SIG-M5 treated with dmso at 0.1 percent for 504 hours (cell line): ENCODE measurements around the gene ARFGEF2.
"Not testable (repeated sequence)": the region's sequence is repeated elsewhere in the genome, so short reads cannot be mapped to it uniquely, and the experiment has no call there.

Experiments
- DNase-seq: peaks from one replicate; lab custom pipeline; 2025; ENCODE audit not compliant: unreplicated experiment; lab: John Stamatoyannopoulos, UW

ARFGEF2 gene

DNA sequence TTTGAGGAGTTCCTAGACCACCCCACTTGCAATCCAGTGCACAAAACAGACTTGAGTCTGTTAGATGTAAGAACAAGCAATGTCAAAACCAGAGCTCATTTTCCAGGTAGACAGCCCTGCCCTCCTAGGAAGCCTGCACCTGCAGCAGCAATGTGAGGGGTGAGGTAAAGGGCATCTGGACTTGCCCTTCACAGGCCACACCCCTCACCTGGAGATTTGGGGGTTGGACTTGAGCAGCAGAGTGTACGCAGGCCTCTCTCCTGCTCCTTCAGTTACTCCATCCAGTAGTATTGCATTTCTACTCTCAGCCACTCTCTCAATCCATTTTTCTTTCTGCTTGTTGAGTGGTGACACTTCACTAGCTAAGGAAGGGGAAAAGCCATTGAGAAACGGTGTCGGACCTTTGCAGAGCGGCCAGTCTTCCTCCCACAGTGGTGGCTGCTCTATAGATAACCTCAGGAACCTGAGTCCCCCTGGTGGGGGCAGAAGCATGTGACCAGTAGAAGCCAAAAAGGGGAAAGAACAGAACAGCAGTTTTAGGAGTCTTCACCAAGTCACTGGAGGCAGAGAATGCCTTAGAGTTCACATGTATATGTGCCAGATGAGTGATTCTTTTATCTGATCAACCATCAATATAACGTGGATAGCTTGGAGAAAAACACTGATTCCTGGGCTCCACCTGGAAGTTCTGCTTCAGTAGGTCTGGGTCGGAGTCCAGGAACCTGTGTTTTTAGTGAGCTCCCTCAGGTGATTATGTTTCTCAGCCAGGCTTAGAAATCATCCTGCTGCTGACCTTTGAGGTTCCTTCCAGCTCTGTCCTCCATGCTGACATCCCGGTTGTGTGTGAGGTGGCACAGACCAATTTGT is 28.0 kb downstream of the ARFGEF2 start:
- no peak for DNase-seq

DNA sequence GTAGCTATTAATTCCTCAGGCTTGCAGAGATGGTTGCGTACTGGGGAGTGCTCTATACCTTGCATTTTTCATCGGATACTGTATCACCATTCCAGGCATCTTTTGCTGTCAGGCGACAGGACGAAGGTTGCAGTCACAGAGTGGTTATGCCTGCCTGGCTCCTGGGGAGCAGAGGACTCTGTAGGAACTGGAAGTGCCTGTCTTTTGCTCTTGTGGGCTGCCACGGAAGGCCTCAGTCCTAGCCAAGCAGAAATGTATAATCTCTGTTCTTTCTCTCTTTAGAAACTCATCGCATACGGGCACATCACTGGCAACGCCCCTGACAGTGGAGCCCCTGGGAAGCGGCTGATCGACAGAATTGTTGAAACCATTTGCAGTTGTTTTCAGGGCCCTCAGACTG is 29.5 kb downstream of the ARFGEF2 start:
- DNase-seq, result no peak

DNA sequence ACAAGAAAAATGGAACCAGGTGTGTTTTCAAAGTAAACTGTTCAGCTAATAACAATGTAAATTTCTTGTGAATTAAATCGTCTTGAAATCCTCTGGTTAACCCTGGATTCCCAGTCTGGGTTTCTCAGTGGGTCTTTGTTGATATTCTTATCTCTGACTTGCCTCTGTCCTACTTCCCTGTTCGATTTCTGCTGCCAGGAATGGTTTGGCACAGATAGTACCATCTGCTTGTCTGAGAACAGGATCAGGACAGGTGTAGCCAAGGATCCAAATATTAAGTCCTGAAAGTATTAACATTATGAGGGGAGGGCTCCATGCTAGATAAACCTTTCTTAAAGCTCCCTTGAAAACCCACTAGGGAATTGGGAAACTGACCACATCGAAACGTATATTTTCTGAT is 30.1 kb downstream of the ARFGEF2 start:
- DNase-seq, result no peak

DNA sequence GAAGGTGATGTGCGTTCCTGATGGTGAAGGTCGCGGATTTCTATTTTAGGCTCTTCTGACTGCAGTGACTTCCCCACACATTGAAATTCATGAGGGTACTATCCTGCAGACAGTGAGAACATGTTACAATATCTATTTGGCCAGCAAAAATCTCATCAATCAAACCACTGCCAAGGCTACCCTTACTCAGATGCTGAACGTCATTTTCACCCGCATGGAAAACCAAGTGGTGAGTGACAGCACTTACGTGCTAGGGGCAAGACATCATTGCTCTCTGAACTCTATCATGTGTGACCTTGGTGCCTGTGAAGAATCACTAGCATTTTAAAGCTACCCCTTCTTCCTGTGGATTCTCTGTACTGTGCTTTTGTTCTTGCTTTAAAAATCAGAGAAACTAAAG is 31.1 kb downstream of the ARFGEF2 start:
- no peak for DNase-seq

DNA sequence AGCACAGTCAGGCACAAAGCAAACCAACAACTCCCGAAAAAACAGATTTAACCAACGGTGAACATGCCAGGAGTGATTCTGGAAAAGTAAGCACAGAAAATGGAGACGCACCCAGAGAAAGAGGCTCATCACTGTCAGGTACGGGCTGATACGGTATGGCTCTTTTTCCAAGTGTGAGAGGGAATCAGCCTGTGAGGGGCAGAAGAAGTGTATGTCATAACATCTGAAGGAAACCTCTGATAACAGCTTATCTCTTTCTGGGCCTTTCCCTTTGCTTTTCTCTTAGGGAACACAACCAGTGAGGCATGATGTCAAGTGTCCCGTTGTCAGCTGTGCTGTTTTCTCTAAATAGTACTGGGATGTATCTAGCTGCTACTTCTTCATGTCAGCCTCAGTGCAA is 32.1 kb downstream of the ARFGEF2 start:
- no peak for DNase-seq

DNA sequence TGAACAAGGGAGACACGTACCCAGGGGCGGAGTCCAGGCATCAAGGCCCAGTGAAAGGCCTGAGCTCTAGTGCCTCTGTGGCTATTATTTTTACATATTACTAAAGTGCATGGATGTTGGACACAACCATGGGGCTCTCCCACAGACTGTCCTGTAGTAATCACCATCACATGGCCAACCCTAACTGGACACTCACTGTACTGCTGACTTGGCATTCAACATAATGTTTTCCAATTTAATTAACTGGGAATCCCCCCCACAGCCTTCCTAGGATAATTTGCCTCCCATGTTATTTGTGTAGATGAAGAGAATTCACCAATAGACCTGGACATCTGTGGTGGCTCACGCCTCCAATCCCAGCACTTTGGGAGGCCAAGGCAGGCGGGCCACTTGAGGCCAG is 34.5 kb downstream of the ARFGEF2 start:
- DNase-seq, result no peak

DNA sequence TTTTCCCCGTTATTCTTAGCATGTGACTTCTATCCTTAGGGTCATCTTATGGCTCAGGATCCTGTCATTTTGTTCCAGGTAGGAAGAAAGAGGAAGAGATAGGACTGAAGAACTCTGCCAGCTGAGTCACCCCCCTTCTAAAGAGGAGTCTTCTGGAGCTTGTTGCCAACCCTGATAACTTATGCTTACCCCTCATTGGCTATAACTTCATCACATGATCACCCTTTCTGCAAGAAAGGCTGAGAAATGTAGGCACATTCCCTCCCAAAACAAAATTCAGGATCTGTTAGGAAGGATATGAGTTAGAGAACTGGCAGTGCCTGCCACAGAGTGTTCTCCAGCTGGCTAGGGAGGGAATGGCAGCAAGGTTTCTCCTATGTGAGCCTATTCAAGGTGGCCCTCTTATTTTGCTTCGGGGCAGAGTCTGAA is 35.6 kb downstream of the ARFGEF2 start:
- no peak for DNase-seq

DNA sequence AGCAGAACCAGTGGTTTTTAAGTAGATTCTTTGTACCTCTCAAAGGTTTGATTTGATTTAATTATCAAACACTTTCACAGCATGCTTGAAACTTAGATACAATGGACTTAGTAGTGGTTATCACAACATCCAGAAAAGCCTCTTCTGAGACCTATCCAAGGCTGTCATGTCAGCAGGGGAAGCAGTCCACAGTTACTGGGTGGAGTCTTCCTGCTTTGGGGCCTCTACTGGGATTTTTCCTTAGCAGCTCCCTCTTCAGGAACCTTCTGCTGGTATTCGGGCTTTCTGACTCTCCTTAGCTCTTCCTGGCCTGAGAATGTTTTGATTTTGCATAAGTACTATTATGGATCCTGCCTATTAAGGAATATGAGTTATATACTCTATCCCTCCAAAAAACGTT is 36.0 kb downstream of the ARFGEF2 start:
- no peak for DNase-seq

DNA sequence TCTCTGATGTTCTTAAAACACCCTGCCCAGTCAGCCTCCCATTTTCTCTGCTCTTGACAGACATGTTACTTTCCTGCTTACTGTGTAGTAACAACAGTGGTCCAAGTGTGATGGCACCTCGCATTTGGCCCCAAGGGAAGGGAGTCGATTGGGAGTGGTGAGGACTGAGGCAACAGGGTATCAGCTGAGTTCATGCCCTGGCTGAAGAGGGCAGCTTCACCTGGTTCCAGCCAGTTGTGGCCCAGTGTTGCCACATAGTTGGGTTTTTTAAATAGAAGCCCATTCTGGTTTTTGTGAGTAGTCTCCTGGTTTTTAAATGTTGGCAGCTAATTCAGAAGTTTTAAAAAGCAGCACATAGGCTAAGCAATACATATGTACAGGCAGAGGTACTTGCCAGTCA is 37.2 kb downstream of the ARFGEF2 start:
- DNase-seq, result no peak

DNA sequence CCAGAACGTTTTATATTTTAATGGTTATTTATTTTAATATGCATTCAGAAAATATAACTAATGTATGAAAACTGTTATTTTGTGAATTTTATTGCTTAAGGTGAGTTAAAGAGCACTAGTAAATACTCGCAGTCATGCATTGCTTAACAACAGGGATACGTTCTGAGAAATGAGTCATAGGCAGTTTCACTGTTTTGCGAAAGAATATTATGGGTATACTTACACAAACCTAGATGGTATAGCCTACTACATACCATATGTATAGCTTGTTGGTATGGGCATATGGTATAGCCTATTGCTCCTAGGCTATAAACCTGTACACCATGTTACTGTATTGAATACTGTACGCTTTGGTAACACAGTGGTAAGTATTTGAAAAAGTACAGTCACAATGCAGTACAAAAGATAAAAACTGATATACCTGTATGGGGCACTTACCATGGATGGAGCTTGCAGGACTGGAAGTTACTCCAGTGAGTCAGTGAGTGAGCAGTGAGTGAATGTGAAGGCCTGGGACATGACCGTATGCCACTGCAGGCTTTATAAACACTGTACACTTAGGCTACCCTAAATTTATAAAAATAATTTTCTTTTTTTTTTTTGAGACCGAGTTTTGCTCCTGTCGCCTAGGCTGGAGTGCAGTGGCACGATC is 38.5 kb downstream of the ARFGEF2 start:
- peak; percentile 61 for DNase-seq

DNA sequence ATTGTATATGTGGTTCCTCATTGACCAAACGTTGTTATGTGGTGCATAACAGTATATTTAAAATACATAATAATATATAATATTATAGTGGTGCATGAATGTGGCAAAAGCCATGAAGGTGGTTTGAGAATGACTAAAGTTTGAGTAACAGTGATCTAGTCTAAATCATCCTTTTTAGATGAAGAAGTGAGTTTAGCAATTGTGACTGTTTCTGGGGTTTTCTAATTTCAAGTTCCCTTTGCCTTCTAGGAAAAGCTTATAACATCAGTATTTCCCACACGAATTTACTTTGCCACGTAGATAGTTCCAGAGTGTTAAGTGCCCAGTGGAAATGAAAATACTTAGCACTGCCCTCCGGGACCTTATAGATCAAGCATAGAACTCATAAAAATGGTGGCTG is 40.9 kb downstream of the ARFGEF2 start:
- no peak for DNase-seq

DNA sequence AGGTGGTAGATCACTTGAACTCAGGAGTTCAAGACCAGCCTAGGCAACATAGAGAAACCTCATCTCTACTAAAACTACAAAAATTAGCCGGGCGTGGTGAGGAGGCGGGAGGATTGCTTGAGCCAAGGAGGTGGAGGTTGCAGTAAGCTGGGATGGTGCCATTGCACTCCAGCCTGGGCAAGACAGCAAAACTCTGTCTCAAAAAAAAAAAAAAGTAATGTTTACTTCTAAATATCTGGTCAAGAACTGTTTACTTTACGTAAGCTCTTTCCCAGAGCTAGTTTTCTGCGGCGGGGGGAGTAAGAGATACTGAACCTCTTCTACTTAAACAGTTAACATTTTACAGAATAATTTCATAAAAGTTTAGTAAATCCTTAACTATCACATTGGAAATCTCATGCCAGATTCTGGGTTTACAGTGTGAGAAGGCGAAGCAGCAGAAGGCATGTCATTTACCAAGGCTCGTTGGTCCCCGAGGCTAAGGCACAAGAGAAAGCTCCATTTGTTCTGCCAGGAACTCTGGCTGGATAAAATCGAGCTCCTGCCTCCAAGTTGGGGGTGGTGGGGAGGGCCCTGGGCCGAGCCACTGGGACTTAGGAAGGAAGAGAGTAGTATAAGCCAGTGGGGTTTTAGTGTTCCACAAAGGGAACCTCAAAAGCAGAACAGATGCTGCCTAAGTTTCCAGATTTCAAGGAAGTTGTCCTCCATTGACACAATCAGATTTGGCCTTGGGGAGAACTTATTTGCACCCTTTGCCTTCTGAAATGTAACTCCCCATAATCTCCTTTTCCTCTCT is 41.7 kb downstream of the ARFGEF2 start:
- no peak for DNase-seq

DNA sequence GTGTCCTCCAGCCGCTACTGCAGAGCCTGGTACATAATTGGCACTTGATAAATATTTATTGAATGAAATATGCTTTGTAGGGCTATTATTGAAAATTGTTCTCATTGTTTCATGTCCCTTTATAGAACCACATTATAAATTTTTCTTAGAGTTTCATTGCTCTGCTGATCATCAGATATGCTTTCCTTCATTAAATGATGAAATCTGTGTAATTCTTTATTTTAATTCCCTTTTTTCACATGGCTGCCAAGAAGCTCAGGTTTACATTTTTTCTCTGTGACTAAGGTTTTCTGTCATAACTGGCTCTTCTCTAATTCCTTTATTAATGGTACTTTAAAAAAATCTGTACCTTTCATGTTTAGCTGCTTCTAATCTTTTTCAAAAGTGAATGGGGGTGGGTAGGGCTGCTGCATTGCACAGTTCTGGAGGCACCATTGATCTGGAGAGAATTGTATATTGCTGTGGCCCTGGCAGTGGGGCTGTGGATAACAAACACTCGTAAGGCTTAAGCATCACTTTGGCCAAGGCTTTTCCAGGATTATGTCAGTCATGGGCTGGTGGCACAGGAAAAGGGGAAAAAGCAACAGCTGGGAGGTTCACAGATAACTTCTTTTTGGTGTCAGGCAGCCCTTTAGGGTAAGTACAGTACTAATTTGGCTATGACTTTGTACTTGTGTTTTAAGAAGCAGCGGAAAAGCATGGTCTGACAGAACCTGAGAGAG is 43.8 kb downstream of the ARFGEF2 start:
- no peak for DNase-seq

DNA sequence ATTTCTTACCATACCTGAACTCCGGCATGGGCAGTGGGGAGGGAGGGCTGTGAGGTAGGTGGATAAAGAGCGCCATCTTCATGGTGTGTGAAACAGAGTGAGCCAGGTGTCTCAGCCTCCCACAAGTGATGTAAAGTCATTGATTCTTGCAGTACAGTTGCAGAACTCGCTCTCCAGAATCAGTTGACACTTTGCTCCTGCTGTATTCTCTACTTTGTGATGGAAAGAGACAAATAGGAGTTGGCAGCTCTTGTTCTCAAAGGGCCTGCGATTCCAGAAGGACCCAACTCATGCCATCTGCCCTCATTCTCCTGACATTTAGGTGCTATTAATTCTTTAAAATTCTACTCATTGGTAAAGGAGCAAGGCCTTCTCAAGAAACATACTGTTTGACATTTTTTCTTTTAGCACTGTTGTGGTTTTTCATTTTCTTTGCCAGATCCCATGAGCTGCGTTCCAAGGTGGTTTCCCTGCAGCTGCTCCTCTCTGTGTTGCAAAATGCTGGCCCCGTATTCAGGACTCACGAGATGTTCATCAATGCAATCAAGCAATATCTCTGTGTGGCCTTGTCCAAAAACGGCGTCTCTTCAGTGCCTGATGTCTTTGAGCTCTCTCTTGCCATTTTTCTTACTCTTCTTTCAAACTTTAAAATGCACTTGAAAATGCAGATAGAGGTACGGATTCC is 49.3 kb downstream of the ARFGEF2 start:
- DNase-seq, result no peak

DNA sequence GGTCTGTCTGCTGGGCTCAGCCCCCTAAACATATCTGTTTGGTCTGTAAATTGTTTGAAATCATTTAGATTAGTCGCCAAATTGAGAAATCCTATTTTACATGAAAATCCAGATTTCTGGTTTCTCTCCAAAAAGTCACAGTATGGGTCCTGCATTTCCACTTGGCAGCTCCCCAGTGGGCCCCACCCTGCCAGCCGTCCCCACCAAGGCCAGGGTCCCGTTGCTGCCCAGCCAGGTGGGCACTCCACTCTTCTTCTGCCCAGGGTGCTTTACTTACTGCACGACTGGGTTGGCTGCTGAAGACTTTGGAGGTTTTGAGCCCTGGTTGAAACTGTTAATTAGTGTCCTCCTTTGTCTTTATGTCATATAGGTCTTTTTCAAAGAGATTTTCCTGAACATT is 50.4 kb downstream of the ARFGEF2 start:
- DNase-seq, result no peak

DNA sequence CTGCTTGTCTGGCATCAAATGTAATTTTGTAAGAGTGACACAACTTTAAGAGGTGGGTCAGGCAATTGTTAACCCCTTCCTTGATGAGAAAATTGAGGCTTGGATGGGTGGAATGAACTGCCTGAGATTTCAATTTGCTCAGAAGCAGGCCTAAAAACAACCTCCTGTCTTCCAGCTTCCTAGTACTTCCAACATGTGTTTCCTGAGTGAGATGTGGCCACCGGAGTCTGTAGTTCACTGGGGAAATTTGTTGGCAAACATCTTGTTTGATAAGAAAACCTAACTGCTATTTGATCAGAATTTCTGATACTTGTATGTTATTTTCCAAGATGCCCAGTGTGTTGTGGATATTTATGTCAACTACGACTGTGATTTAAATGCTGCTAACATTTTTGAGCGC is 51.3 kb downstream of the ARFGEF2 start:
- no peak for DNase-seq

DNA sequence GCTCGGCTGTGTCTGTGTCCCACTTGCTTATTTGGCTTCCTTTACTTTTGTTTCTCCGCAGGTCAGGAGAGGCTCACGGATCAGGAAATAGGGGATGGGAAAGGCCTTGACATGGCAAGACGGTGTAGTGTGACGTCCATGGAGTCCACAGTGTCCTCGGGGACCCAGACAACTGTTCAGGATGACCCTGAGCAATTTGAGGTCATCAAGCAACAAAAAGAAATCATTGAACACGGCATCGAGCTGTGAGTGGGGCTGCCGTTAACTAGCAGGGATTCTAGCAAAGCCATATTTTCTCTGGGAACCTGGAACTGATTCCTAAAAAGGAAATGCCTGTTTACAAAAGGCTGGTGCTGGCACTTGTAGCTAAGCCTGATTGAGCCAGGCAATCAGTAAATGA is 54.4 kb downstream of the ARFGEF2 start:
- DNase-seq, result no peak

DNA sequence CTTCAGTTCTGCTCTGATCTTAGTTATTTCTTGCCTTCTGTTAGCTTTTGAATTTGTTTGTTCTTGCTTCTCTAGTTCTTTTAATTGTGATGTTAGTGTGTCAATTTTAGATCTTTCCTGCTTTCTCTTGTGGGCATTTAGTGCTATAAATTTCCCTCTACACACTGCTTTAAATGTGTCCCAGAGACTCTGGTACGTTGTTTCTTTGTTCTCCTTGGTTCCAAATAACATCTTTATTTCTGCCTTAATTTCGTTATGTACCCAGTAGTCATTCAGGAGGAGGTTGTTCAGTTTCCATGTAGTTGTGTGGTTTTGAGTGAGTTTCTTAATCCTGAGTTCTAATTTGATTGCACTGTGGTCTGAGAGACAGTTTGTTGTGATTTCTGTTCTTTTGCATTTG is 58.5 kb downstream of the ARFGEF2 start:
- DNase-seq, result not testable (repeated sequence)

DNA sequence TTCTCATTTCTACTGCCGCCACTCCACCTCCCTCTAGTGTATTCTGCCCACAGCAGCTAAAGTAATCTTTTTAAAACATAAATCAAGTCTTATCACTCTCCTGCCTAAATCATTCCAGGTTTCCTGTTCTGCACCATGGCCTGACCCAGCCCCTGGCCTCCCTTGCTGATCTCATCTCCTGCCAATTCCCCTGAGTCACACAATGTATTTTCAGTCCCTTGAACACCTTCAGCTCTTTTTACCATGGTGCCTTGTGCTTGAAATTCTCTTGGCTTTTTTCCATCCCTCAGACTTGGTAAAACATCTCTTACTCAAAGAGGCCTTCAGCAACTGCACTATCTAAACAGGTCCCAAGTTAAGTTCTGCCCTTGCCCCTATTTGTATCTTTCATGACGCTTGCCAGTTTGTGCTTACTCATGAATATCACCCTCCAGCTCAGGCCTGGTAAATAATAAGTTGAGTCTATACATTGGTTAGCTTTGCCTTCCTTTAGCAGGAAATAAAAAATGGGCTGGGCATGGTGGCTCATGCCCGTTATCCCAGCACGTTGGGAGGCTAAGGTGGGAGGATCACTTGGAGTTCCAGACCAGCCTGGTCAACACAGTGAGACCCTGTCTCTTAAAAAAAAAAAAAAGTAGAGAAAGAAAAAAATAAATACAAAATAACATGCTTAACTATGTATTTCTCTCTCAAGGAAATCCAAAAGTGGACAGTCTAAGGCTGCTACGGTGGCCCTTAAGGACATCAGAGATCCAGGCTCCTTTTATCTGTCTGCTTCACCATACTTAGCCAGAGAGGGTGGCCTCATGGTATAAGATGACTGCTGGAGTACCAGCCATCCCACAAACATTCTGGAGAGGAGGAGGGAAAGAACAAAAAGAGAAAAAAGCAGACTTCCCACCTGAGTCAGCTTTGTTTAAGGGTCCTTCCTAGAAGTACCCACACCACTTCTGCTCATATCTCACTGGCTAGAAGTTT is 62.2 kb downstream of the ARFGEF2 start:
- no peak for DNase-seq
